HG02970 (cell line): ENCODE results near the gene MOV10L1.

Experiments used
- ATAC-seq: cut with Tn5 transposase; IDR thresholded peaks from one replicate; pipeline ENCODE4 v1.9.1; 2021; ENCODE audit warnings: mild to moderate bottlenecking, moderate library complexity, moderate number of reproducible peaks; ENCODE audit not compliant: unreplicated experiment, low FRiP score

The MOV10L1 gene

DNA sequence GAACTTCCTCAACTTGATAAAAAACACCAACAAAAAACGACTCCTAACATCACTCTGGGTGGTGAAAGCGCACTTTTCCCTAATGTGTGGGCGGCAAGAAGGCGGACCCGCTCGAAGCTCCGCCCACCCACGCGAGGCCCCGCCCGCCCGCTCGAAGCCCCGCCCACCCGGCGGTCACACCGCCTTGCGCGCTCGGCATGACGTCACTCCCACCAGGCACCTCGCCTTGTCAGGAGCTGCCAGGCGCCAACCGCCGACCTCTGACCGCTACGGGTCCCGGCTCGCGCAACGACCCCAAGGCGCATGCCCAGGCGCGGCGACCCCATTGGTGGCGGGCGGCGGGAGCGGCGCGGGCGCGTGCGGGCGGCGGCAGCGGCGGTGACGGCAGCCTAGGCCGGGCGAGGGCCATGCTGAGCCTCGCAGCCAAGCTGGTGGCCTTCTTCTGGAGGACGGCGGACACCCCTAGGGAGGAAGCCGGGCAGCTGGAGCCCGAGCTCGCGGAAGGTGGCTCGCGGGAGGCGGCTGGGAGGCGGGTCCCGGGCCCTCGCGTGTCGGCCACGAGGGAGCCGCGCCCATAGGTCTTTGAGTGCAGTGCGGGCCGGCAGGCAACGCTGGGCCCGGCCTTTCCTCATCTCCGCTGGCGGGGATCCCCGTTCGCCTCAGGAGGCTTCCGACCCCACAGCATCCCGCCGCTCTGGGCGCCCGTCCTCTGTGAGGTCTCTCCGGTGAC, at the start of gene MOV10L1:
MOV10L1 (plus strand) TSS at position 325 of the 730 bp plus-strand sequence; CDS start at position 408, 83 bp downstream.
- ATAC-seq: no peak

GRCh38 chr22:50040717-50041116, 49.1 kb upstream of the MOV10L1 start:
- ATAC-seq: no peak

DNA sequence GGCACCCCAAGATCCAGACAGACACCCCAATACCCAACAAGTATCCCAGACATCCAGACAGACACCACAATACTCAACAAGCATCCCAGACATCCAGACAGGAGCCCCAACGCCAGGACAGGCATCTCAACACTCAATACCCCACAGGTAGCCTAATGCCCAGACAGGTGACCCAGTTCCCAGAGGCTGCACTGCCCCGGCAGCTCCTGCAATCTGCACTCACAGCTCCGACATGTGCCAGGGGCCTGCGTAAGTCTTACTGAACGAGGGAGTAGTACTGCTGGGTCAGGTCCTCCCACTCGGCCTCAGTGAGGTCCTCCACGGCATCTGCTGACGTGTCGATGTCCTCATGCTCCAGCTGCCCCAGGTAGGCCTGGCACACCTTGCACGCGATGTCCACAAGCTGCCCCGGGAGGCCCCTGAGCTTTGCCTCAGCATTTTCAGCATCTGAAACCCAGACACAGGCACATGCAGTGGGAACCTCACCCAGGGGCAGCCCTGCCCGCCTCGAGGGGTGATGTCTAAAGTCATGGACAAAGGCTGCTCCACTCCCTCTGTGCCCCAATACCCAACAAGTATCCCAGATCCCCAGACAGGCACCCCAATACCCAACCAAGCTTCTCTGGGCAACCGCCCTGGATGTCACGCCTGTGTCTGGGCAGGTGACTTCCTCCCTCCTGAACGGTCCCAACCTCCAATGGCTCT, 48.3 kb upstream of the MOV10L1 start:
- ATAC-seq: no peak

DNA sequence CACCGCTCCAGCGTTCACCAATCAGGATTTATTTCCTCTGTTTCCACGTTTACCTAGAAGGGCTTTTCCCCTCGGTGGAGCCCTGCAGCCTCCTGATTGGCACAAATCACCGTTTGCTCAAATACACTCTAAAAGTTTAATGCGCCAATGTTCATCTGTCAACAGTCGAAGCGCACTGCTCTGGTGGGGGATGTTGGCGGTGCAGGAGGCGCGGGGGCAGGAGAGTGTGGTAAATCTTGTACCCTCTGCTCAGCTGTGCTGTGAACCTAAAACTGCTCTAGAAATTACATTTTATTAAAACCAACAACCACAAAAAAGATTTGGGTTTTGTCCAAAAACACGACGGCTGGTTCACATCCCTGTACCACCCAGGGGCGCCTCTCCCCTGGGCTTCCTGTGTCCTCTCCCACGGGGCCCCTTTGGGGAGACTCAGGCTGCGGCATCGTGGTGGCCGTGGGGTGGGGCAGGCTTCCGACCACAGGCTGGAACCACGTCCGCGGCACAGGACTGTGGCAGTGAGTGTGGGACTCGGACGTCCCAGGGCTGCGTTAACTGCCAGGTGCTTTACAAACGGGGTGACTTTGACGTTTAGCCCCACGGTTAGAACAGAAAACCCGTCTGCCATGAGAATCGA, 45.2 kb upstream of the MOV10L1 start:
- no peak for ATAC-seq

DNA sequence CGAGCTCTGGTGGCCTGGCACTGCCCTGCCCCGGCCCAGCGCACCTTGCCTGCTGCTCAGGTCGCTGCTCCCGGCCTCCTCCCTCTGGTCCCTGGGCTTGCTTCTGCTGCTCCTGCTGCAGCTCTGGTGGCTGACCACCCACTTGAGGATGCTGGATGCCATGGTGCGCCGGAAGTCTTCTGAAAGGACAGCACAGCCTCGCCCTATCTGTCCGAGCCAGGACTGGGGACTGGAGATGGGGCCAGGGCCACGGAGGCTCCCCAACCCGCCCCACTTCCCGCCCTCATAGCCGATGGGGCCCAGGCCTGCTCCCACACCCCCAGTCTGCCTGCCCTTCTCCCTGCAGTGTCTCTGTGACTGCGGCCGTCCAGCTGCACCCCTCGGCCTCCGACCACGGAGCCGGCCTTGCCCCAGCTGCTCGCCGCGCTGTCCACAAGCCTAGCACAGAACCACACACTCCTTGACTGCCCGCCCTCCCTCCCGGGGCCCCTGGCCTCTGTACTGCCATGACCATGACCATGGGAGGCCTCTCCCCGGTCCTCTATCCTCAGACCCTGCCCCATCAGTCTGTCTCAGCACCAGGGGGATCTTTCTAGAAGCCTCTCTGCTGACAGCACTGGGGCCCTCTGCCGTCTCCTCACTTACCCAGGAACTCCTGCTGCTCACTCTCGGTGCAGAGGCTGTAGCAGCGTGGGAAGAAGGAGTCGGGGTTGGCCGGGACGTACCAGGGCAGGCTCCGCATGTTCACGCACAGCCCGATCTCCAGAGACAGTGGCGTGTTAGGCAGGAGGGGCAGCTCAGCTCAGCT, 44.4 kb upstream of the MOV10L1 start:
- no peak for ATAC-seq

DNA sequence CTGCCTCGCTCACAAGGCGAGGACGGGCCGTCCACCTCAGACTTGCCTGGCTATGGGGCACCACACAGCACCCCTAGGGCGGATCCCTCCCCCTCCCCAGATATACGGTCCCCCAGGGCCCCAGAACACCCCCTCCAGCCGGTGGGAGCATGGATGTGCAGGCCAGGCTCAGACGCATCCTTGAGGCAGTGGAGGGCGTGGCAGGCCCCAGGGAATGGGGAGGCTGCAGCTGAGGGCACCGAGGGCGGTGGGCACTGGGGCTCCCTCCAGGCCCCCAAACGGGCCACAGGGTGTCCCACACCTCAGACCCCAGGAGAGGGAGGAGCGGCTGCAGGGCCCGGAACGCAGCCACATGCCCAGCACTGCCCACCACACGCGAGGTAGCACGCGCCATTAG, 43.8 kb upstream of the MOV10L1 start:
- ATAC-seq: no peak

GRCh38 chr22:50046481-50047245, 43.1 kb upstream of the MOV10L1 start:
- no peak for ATAC-seq

DNA sequence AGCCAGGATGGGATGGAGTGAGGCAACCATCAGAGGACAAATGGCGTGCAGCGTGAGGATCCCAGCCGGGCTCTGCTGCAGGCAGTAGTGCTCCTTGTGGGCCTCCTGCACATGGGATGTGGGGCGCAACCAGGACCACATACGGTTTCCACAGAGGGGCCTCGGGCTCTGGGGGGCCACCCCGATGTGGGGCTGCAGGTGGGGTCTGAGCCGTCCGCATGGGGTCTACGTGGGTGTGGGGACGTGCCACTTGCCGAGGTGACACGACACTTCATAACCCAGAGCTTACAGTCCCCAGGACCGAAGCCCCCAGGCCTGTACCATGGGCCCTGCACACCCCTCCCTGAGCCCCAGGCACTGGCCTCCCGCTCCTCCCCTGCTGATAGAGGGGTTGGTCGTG, 42.5 kb upstream of the MOV10L1 start:
- ATAC-seq: no peak

DNA sequence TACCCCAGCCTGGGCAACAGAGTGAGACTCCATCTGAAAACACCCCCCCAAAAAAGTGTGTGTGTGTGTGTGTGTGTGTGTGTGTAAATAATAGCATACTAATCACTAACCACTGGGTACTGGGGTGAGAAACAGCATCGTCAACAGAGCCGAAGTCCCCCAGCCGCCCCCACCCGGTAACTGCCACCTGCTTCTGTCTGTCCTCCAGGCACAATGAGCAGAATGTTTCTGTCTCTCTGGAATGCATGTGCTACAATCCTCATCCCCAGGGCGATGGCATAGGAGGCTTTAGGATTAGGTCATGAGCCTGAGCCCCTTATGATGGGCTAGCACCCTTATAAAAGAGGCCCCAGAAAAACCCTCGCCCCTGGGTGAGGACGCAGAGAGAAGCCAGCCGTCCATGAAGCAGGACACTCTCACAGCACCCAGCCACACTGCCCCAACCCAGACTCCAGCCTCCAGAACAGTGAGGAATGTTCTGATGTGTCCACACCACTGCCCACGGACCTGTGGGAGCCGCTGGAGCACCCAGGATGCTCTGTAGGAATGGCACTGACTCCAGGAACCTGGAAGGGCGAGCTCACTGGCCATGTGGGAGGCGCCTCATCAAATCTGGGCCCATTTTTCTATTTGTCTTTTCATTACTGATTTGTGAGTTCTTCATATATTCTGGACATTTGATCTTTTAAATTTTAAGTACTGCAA, 41.6 kb upstream of the MOV10L1 start:
- ATAC-seq: no peak

DNA sequence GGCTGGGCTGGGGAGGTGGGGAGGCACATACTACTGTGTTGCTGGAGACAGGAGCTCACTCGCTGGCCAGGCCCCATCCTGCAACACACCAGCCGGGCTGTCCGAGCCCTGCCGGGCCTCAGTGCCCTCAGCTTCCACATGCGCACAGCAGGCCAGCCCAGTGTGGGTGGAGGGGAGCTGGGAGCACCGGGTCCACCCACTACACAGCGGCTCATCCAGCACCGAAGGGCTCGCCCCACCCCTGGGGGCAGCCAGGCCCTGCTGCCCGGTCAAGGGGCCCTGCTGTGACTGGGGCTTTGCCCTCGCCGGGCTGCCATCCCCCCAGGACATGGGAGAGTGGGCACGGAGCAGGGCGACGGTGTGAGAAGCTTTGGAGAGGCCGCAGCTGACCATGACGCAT, 41.0 kb upstream of the MOV10L1 start:
- ATAC-seq: no peak

GRCh38 chr22:50049299-50050195, 40.3 kb upstream of the MOV10L1 start:
- ATAC-seq: no peak

DNA sequence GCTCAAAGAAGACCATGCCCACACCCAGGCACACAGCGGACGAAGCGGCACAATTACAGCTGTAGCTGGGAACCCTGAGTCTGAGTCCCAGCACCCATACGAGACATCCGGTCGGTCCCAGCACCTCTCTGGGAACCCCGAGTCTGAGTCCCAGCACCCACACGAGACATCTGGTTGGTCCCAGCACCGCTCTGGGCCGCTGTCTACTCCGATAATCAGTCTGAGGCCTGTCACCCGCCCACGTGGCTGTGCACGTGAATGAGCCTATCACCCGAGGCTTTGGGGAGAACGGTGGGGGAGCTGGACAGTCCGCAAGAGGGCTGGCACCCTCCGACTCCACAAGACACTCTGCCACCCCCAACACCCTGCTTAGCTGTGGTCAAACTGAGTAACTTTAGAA, 37.9 kb upstream of the MOV10L1 start:
- no peak for ATAC-seq

- ATAC-seq: no peak
Observed at GRCh38 chr22:50053861-50054260, 35.9 kb upstream of the MOV10L1 start.

DNA sequence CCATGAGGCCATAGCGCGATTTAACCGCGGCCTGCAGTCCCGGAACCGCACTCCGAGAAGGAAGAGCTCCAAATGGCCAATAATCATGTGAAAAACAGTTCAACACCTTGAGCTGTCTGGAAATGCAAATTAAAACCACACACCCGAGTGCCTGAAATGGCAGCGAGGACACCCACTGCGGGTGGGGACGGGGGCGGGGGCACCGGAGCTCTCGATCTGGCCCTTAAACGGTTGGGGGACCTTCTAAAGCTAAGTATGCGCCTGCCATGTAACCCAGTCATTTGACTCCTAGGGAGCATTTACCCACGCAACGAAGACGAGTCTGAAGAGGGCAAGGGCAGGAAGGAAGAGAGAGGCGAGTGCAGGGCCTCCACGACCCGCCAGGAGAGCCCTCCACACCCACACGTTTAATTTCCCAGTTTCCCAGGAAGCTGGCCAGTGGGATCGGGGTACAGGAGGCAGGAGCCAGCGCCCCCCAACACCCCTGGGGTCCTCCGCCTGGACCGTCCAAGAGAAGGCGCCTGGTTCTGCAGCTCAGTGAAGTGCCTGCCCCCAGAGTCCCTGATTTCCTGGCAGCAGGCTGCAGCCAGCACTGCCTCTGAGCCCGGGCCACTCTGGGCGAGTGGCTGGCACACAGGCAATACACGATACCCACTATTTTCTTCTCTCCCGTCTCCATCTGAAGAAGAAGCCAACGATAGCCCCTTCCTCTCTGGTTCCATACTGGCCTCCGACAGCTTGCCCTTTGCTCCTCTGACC, 33.4 kb upstream of the MOV10L1 start:
- no peak for ATAC-seq

DNA sequence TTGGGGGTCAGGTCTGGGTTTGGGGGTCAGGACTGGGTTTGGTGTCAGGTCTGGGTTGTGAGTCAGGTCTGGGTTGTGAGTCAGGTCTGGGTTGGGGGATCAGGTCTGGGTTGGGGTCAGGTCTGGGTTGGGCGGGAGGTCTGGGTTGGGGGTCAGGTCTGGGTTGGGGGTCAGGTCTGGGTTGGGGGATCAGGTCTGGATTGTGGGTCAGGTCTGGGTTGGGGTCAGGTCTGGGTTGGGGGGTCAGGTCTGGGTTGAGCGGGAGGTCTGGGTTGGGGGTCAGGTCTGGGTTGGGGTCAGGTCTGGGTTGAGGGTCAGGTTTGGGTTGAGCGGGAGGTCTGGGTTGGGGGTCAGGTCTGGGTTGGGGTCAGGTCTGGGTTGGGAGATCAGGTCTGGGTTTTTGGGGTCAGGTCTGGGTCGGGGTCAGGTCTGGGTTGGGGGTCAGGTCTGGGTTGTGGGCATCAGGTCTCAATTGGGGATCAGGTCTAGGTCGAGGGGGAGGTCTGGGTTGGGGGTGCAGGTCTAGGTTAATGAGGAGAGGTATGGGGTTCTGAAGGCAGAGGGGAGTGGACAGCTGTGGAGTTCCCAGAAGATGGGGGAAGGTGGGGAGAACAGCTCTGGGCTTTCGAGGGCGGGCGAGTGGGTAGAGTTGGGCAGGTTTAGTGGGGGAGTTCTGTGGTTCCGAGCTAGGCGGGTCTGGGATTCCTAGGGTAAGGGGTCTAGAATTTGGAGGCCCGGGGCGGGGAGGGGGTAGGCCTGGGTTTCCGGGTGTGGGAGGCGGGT, 32.3 kb upstream of the MOV10L1 start:
- ATAC-seq: no peak

GRCh38 chr22:50058061-50058905, 31.5 kb upstream of the MOV10L1 start, which contains the start of gene TTLL8:
TTLL8 (minus strand) TSS chr22:50058298.
- no peak for ATAC-seq
